Dedifferentiated amniotic fluid mesenchymal stem cell (primary cell): ENCODE results near the gene SH3RF3.
"Not testable (repeated sequence)": the region's sequence is repeated elsewhere in the genome, so short reads cannot be mapped to it uniquely, and the experiment has no call there.

Experiments
- DNase-seq: peaks from one replicate; pipeline ENCODE4 v3.0.0-alpha.2; 2016; ENCODE audit errors: extremely low spot score

The SH3RF3 gene

DNA sequence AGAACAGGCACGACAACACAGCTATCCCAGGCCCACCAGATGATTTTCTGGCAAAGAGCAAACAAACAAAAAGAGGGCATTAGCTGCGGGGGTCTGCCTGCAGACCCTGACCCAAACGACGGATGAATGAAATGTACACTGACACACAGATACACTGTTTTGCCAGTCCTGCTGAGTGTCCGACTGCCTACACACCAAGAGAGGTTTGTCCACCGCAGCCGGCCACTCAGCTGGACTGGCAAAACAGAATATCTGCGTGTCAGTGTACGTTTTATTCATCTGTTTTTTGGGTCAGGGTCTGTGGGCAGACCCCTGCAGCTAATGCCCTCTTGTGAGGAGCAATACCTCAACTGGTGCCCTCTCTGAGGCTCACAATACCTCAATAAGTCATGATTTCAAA, 10.7 kb upstream of the SH3RF3 start:
- no peak for DNase-seq

DNA sequence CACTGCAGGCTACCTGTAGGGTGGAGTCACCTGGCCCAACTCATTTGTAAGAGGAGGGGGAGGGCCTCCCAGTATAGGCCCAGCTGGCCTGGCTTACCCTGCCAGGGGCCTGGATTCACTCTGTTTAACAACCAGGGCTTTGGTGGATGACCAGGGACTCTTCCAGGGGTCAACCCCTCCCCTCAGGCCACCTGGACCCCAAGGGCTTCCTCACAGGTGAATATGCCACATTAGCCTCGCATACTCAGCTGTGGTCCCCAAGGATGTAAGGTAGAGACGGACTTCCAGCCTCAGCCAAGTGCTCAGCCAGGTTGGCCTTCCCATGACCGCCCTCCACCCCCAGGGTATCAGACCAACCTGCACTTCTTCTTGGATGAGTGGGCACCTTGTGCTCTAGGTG, 8.8 kb upstream of the SH3RF3 start:
- no peak for DNase-seq

DNA sequence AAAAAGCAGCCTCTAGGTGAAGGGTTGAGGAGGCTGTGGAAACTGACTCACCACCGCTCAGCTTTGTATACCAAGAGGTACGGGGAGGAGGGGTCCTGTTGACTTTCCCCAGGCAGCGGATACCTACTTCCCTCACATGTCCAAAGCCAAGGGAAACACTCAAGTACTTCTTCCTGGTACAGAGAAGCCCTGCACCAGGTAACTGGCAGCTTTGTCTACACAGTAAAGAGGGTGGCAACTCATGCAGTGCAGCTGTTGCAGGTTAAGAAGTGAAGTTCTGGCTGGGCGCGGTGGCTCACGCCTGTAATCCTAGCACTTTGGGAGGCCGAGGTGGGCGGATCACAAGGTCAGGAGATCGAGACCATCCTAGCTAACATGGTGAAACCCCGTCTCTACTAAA, 8.3 kb upstream of the SH3RF3 start:
- not testable (repeated sequence) for DNase-seq

- no peak for DNase-seq
These were observed 5.3 kb upstream of the SH3RF3 start for GRCh38 chr2:109123586-109124201.

DNA sequence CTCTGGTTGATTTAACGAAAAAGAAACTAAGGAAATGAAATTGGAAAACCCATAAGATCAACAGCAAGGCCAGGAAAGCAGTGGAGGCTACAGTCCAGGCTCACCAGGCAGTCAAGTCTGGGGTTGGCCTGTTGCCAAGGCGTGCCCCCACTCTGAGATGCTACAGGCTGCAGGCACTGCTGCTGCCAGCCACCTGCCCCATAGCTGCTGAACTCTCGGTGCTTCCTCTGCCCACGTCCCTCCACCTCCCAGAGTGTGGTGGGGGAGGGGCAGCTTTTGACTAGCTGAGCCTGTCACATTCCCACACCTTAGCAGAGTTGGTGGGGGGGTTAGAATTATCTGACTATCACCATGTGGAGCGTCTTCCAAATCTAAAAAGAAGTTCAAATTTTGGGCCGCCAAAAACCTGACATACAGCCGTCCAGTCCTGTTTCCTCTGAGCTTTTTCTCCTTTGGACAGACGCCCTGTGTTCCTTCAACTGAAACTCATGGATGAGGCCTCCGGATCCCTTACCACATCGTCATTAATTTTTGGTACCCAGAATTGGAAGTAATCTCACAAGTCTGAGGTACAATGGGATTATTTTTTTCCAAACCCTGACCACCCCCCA, 3.9 kb upstream of the SH3RF3 start:
- no peak for DNase-seq

DNA sequence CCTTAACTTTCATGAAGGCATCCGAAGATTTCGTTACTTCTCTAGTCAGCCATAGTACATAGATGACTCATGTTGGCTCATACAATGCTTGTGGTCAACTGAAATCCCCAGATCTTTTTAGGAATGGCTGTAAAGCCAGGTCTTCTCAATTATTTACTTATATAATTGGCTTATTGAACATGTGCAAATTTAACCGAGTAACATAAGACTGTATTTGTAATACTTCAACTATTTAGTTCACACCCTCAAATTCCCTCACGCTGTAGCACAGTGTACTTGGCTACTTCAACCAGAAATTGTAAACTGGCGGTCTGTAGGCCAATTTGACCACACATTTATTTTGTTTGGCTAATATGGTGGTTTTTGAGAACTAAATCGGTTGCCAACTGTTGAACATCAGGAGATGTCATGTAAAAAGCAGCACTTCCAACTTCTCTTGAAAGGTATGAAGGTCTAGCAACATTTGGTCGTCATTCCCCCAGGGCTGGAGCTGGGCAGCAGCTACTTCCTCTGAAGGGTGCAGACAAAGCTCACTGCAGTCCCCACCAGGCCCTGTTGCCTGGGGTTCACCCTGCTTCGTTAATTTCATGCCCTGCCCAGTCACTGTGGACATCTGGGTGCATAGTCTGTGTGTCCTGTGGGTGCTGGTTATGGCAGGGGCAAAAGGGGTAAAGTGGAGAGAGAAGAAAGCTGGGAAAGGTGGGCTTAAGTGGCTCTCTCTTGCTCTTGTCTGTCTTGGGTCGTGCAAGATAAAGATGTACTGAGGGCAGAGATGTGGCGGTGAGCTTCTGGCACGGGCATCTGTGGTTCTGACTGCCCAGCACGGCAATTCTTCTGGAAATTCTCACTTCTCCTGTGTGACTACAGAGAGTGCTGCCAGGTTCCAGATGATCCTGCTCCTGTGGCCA, 3.2 kb upstream of the SH3RF3 start:
- DNase-seq = peak; percentile 95

GRCh38 chr2:109126501-109126860, 2.5 kb upstream of the SH3RF3 start:
- DNase-seq = peak; percentile 60

GRCh38 chr2:109127556-109127955, 1.4 kb upstream of the SH3RF3 start:
- DNase-seq = no peak

- DNase-seq = peak; percentile 86
These were observed 873 bp upstream of the SH3RF3 start for GRCh38 chr2:109128048-109128615.

DNA sequence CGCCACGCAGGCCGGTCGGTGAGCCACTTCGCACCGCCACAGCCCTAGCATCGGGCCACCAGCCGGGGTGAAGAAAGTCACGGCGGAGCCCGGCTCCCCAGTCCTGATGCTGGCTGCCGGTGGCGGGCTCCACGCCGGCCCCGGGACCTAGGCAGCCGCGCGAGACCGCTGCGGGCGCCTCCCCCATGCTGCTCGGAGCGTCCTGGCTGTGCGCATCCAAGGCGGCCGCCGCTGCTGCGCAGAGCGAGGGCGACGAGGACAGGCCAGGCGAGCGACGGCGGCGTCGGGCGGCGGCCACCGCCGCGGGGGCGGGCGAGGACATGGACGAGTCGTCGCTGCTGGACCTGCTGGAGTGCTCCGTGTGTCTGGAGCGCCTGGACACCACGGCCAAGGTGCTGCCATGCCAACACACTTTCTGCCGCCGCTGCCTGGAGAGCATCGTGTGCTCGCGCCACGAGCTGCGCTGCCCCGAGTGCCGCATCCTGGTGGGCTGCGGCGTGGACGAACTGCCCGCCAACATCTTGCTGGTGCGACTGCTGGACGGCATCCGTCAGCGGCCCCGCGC, 433 bp downstream of the SH3RF3 start:
- DNase-seq = no peak

DNA sequence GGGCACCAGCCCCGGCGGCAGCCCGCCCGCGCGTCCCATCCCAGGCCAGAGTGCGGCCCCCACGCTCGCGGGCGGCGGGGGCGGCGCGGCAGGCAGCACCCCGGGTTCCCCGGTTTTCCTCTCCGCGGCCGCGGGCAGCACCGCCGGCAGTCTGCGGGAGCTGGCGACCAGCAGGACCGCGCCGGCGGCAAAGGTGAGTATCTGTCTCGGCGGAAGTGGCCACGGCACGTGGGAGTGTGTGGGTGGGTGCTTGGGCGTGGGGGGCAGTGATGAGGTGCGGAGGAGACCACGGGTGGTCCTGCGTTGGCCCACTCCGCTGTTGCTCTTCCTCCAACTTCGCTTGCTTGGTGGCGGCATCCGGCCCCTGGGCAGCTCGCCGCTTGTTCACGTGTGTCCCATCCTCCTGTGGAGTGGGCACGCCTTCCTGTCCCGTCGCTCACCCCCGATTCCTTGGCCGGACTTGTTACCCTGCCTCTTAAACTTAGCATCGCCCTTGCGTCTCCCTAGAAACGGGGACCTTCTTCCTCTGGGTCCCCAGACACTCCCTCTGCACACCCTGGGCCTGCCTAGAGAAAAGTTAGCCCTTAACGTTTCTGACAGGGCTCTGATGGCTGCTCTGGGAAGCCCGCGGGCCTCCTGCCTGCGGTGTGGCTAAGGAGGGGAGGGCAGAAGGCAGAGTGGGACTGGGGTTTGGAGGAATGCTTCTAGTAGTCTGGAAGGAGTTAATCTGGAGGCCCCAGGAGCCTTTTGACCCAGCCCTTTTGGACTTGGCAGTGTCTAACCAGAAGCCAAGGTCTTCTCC, 1.1 kb downstream of the SH3RF3 start:
- DNase-seq = no peak

GRCh38 chr2:109130723-109130995, 1.7 kb downstream of the SH3RF3 start:
- no peak for DNase-seq

DNA sequence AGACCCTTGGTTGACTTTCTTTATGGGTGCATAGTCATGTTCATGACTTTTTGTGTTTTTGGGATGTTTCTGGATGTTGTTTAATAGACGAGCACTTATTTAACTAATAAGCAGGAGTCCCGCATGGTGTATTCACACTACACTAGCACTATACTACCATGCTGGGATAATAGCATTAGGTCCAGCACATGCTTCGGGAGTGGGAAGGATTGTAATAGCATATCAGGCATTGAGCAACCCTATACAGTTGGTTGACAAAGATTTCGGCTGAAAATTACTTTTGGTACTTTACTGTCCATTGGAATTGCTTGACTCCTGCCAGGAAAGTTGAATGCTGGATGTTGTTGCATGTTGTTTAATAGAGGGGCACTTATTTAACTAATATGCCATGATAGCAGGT, 2.8 kb downstream of the SH3RF3 start:
- no peak for DNase-seq

- no peak for DNase-seq
These were observed 3.6 kb downstream of the SH3RF3 start for GRCh38 chr2:109132626-109133025.

DNA sequence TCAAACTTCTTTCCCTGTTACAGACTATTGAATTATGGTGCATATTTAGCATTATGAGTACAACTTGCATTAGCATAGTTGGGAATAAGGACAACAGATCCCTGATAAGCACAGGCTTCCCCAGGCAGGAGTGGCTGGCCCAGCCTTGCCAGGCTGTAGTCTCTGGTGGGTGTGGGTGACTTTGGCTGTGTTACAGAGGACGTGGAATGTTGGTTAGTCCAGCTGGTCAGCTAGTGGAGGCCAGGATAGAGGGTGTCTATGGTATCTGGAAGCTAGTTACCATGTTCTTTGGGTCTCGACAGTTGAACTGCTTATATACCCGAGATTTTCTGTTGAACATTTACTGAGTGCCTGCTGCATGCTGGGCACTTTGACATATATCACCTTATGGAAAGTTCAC, 4.7 kb downstream of the SH3RF3 start:
- DNase-seq = no peak

DNA sequence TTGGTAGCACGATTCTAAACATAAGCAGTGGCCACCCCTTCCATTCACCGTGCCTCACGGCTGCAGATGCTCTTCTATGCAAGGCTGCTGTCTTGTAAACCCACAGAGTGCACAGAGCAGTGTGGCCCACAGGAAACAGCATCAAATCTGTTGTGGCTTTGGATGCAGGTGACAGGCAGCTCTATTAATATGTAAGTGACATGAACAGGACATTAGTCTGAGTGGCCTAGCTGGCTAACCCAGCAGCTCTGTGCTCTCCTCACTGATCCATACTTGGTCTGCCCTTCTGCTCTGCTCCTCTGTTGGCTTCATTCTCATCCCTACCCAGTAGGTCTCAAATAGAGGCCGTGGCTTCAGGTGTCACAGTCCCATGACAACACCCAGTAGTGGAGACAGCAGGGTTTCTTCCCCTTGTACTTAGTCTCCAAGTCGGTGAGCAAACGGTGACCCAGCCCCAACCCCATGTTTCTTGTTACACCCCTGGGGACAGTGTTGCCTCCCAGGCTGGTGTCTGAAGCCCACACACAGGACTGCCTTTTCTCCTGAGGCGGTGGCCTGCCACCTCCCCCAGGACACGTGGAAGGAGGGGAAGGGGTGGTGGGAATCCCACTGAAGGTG, 5.8 kb downstream of the SH3RF3 start:
- DNase-seq = no peak

DNA sequence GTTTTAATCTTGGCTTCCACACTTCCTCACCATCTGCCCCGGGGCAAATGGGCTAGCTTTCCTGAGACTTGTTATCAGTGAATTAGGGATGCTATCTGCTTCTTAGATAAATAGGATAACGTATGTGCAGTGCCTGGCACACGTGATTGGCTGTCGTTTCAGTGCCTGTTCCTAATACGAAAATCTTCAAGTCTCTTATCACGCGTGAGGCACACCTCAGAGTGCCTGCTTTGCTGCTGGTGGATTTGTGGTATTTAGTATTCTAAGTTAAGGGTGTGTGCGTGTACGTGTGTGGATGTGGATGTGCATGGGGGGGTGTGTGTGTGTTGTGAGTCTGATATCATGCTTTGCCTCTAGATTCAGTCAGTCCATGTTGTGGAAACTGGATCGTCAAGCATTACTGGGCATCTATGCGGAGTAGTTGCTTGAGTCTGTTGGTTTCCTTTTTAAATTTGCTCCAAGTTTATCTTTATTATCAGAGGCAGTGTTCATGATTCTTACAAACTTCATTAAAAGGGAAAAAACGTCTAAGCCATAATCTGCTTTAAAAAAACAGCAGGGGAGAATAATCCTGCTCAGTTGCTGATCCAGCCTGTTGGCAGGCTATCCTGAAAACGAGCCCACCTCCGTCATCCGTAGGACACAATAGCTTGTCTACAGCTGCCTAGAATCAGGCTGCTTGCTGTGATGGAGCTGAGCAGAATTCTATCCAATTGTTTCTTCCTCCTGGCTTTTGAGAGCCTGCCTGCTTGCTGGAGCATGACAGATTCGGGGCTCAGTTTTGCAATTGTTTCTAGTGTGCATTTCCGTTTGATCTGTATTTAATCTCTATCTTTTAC, 6.6 kb downstream of the SH3RF3 start:
- DNase-seq = no peak

GRCh38 chr2:109136542-109136941, 7.5 kb downstream of the SH3RF3 start:
- no peak for DNase-seq

DNA sequence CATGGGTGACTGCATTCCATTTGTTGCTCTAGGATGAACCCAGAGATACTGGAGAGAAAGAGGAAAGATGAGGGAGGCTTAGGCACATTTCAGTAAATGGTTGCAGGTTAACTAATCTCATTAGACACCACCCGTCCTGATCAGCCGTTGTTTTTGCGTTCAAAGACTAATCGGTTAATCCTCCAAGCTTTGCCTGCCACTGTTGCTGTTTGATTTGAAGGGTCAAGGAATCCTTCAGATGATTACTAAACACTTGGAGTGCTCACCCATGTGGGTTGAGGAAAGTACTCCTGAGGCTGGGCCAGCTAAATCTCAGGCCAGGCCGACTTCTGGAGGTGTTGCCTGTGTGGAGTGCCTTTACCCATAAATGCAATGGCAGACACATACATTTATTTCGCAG, 8.6 kb downstream of the SH3RF3 start:
- DNase-seq = no peak

- no peak for DNase-seq
These were observed 9.4 kb downstream of the SH3RF3 start for GRCh38 chr2:109138449-109138848.
